ENCODE data around the gene GDNF.
"Not testable (repeated sequence)": the region's sequence is repeated elsewhere in the genome, so short reads cannot be mapped to it uniquely, and the experiment has no call there.

Gene GDNF

GRCh38 chr5:37807621-37808301 lies 32.1 kb downstream of the GDNF start:
- Histone ChIP-seq H3K36me3 (ENCODE audit: control insufficient read depth in 2 of 2, insufficient read depth in 2 of 2, low read length in 2 of 2) (no peaks in the 10 kb centered on the region), H3K9ac (ENCODE audit: low read depth in 1 of 2, low read length in 2 of 2) (no peak overlapping the region), H3K27ac (ENCODE audit: low read depth in 2 of 2, low read length in 2 of 2) (no peak overlapping the region), H3K4me1 (ENCODE audit: control insufficient read depth in 2 of 2, insufficient read depth in 2 of 2, low read length in 2 of 2) (no peaks in the 10 kb centered on the region), H3K4me3 (ENCODE audit: low read length in 2 of 2) (no peak overlapping the region), H3K27me3 (ENCODE audit: control insufficient read depth in 2 of 2, insufficient read depth in 2 of 2, low read length in 2 of 2) (peaks cover 0 to 3% of the 10 kb centered on the region in 2 donors), H3K9me3 (ENCODE audit: control insufficient read depth in 2 of 2, low read length in 2 of 2) (no peaks in the 10 kb centered on the region)

GRCh38 chr5:37807015-37807414 lies 32.8 kb downstream of the GDNF start:
- H3K36me3 ChIP-seq (ENCODE audit: control insufficient read depth in 2 of 2, insufficient read depth in 2 of 2, low read length in 2 of 2) = no peaks in the 10 kb centered on the region
- H3K9ac ChIP-seq (ENCODE audit: low read depth in 1 of 2, low read length in 2 of 2) = no peak overlapping the region
- H3K27me3 ChIP-seq (ENCODE audit: control insufficient read depth in 2 of 2, insufficient read depth in 2 of 2, low read length in 2 of 2) = peaks cover 0 to 3% of the 10 kb centered on the region in 2 donors
- H3K27ac ChIP-seq (ENCODE audit: low read depth in 2 of 2, low read length in 2 of 2) = no peak overlapping the region
- H3K9me3 ChIP-seq (ENCODE audit: control insufficient read depth in 2 of 2, low read length in 2 of 2) = no peaks in the 10 kb centered on the region
- H3K4me3 ChIP-seq (ENCODE audit: low read length in 2 of 2) = no peak overlapping the region
- no peaks in the 10 kb centered on the region for H3K4me1 ChIP-seq (ENCODE audit: control insufficient read depth in 2 of 2, insufficient read depth in 2 of 2, low read length in 2 of 2)

DNA sequence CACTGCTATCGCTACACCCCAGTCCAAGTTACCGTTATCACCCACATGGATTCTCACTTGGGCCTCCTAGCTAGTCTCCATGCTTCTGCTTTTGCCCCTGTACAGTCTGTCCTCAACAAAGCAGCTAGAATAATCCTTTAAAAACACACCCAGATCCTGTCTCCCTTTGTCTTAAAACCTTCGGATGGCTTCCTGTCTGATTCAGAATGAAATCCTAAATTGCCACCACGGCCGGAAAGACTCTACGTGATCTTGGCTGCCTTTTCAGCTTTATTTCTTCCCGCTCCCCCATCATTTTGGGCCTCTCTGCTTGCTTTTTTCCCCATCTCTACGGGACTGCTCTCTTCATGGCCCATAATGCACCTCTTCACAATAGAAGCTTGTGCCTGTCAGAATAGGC lies 33.4 kb downstream of the GDNF start:
- H3K9me3 ChIP-seq (ENCODE audit: control insufficient read depth in 2 of 2, low read length in 2 of 2) = no peaks in the 10 kb centered on the region
- H3K9ac ChIP-seq (ENCODE audit: low read depth in 1 of 2, low read length in 2 of 2) = no peak overlapping the region
- peaks cover 0 to 3% of the 10 kb centered on the region in 2 donors for H3K27me3 ChIP-seq (ENCODE audit: control insufficient read depth in 2 of 2, insufficient read depth in 2 of 2, low read length in 2 of 2)
- no peak overlapping the region for H3K4me3 ChIP-seq (ENCODE audit: low read length in 2 of 2)
- H3K27ac ChIP-seq (ENCODE audit: low read depth in 2 of 2, low read length in 2 of 2) = no peak overlapping the region
- H3K36me3 ChIP-seq (ENCODE audit: control insufficient read depth in 2 of 2, insufficient read depth in 2 of 2, low read length in 2 of 2) = no peaks in the 10 kb centered on the region
- no peaks in the 10 kb centered on the region for H3K4me1 ChIP-seq (ENCODE audit: control insufficient read depth in 2 of 2, insufficient read depth in 2 of 2, low read length in 2 of 2)

- Histone ChIP-seq H3K27ac (ENCODE audit: low read depth in 2 of 2, low read length in 2 of 2) (no peak overlapping the region), H3K9me3 (ENCODE audit: control insufficient read depth in 2 of 2, low read length in 2 of 2) (no peaks in the 10 kb centered on the region)
Observed at GRCh38 chr5:37806016-37806415, 33.8 kb downstream of the GDNF start.

DNA sequence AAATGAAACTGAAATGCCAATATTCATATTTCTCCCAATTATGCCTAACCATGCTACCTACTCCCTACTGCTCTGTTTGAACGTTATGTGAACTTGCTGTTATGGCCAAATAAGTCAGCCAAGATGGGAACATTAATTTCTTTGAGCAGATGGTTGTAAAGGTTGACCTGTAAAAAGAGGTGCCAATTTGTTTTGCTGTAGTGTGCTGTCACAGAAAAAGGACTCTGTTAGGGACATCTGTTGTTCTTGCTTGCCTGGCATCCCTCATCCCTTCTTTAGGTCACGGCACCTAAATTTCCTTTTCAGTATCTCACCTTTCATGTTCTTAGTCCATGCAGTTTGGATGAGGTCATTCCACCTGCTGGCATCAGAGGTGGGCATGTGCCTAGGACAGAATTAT lies 35.4 kb downstream of the GDNF start:
- H3K27me3 ChIP-seq (ENCODE audit: control insufficient read depth in 2 of 2, insufficient read depth in 2 of 2, low read length in 2 of 2) = peaks cover 0 to 3% of the 10 kb centered on the region in 2 donors
- H3K4me3 ChIP-seq (ENCODE audit: low read length in 2 of 2) = no peak overlapping the region
- no peaks in the 10 kb centered on the region for H3K36me3 ChIP-seq (ENCODE audit: control insufficient read depth in 2 of 2, insufficient read depth in 2 of 2, low read length in 2 of 2)
- H3K9ac ChIP-seq (ENCODE audit: low read depth in 1 of 2, low read length in 2 of 2) = no peak overlapping the region
- H3K27ac ChIP-seq (ENCODE audit: low read depth in 2 of 2, low read length in 2 of 2) = no peak overlapping the region
- no peaks in the 10 kb centered on the region for H3K9me3 ChIP-seq (ENCODE audit: control insufficient read depth in 2 of 2, low read length in 2 of 2)
- no peaks in the 10 kb centered on the region for H3K4me1 ChIP-seq (ENCODE audit: control insufficient read depth in 2 of 2, insufficient read depth in 2 of 2, low read length in 2 of 2)

More at GRCh38 chr5:37806016-37806415, 33.8 kb downstream of the GDNF start:
- peaks cover 0 to 3% of the 10 kb centered on the region in 2 donors for H3K27me3 ChIP-seq (ENCODE audit: control insufficient read depth in 2 of 2, insufficient read depth in 2 of 2, low read length in 2 of 2)
- H3K4me3 ChIP-seq (ENCODE audit: low read length in 2 of 2) = no peak overlapping the region
- no peaks in the 10 kb centered on the region for H3K36me3 ChIP-seq (ENCODE audit: control insufficient read depth in 2 of 2, insufficient read depth in 2 of 2, low read length in 2 of 2)
- no peak overlapping the region for H3K9ac ChIP-seq (ENCODE audit: low read depth in 1 of 2, low read length in 2 of 2)
- H3K4me1 ChIP-seq (ENCODE audit: control insufficient read depth in 2 of 2, insufficient read depth in 2 of 2, low read length in 2 of 2) = no peaks in the 10 kb centered on the region

- H3K9me3 ChIP-seq (ENCODE audit: control insufficient read depth in 2 of 2, low read length in 2 of 2) = no peaks in the 10 kb centered on the region
- no peak overlapping the region for H3K27ac ChIP-seq (ENCODE audit: low read depth in 2 of 2, low read length in 2 of 2)
- no peak overlapping the region for H3K9ac ChIP-seq (ENCODE audit: low read depth in 1 of 2, low read length in 2 of 2)
- H3K4me1 ChIP-seq (ENCODE audit: control insufficient read depth in 2 of 2, insufficient read depth in 2 of 2, low read length in 2 of 2) = no peaks in the 10 kb centered on the region
- peaks cover 0 to 3% of the 10 kb centered on the region in 2 donors for H3K27me3 ChIP-seq (ENCODE audit: control insufficient read depth in 2 of 2, insufficient read depth in 2 of 2, low read length in 2 of 2)
- H3K4me3 ChIP-seq (ENCODE audit: low read length in 2 of 2) = no peak overlapping the region
- H3K36me3 ChIP-seq (ENCODE audit: control insufficient read depth in 2 of 2, insufficient read depth in 2 of 2, low read length in 2 of 2) = no peaks in the 10 kb centered on the region
Observed at GRCh38 chr5:37803487-37803886, 36.4 kb downstream of the GDNF start.

GRCh38 chr5:37801521-37801920 lies 38.3 kb downstream of the GDNF start:
- Histone ChIP-seq H3K9me3 (ENCODE audit: control insufficient read depth in 2 of 2, low read length in 2 of 2) (no peaks in the 10 kb centered on the region), H3K36me3 (ENCODE audit: control insufficient read depth in 2 of 2, insufficient read depth in 2 of 2, low read length in 2 of 2) (no peaks in the 10 kb centered on the region), H3K9ac (ENCODE audit: low read depth in 1 of 2, low read length in 2 of 2) (no peak overlapping the region), H3K27me3 (ENCODE audit: control insufficient read depth in 2 of 2, insufficient read depth in 2 of 2, low read length in 2 of 2) (no peaks in the 10 kb centered on the region), H3K27ac (ENCODE audit: low read depth in 2 of 2, low read length in 2 of 2) (no peak overlapping the region), H3K4me3 (ENCODE audit: low read length in 2 of 2) (no peak overlapping the region), H3K4me1 (ENCODE audit: control insufficient read depth in 2 of 2, insufficient read depth in 2 of 2, low read length in 2 of 2) (no peaks in the 10 kb centered on the region)

DNA sequence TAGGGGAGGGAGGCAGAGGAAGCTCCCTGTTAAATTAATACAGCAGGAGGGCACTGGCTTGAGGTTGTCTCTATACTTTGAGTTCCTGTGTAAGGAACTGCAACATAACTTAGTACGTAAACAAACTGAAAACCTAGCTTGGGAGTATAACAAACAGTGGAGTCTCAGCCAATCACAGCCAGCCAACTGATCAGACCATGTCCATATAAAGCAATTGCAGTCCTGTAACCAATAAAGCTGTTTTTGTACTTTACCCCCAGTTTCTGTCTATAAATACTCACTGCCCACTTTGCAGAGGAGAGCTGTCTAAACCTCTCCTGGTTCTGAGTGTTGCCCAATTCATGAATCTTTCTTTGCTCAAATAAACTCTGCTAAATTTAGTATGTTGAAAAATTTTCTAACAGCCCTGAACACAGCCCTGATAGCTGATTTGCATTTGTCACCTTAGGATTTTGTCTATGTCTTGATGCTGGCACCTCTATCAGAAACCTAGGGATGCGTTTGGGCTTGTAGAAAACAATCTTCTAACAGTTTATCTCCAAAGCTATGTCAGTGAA lies 39.9 kb downstream of the GDNF start:
- Histone ChIP-seq H3K27ac (ENCODE audit: low read depth in 2 of 2, low read length in 2 of 2) (no peak overlapping the region), H3K9me3 (ENCODE audit: control insufficient read depth in 2 of 2, low read length in 2 of 2) (no peaks in the 10 kb centered on the region)

GRCh38 chr5:37796435-37796834 lies 43.4 kb downstream of the GDNF start:
- not testable (repeated sequence) for H3K9ac ChIP-seq (ENCODE audit: low read depth in 1 of 2, low read length in 2 of 2); H3K9me3 ChIP-seq (ENCODE audit: control insufficient read depth in 2 of 2, low read length in 2 of 2); H3K4me1 ChIP-seq (ENCODE audit: control insufficient read depth in 2 of 2, insufficient read depth in 2 of 2, low read length in 2 of 2); H3K27me3 ChIP-seq (ENCODE audit: control insufficient read depth in 2 of 2, insufficient read depth in 2 of 2, low read length in 2 of 2); H3K4me3 ChIP-seq (ENCODE audit: low read length in 2 of 2); H3K27ac ChIP-seq (ENCODE audit: low read depth in 2 of 2, low read length in 2 of 2); H3K36me3 ChIP-seq (ENCODE audit: control insufficient read depth in 2 of 2, insufficient read depth in 2 of 2, low read length in 2 of 2)

More for the DNA sequence above, 39.9 kb downstream of the GDNF start:
- Histone ChIP-seq H3K36me3 (ENCODE audit: control insufficient read depth in 2 of 2, insufficient read depth in 2 of 2, low read length in 2 of 2) (no peaks in the 10 kb centered on the region), H3K27me3 (ENCODE audit: control insufficient read depth in 2 of 2, insufficient read depth in 2 of 2, low read length in 2 of 2) (no peaks in the 10 kb centered on the region), H3K9ac (ENCODE audit: low read depth in 1 of 2, low read length in 2 of 2) (no peak overlapping the region), H3K4me3 (ENCODE audit: low read length in 2 of 2) (no peak overlapping the region), H3K4me1 (ENCODE audit: control insufficient read depth in 2 of 2, insufficient read depth in 2 of 2, low read length in 2 of 2) (no peaks in the 10 kb centered on the region)

DNA sequence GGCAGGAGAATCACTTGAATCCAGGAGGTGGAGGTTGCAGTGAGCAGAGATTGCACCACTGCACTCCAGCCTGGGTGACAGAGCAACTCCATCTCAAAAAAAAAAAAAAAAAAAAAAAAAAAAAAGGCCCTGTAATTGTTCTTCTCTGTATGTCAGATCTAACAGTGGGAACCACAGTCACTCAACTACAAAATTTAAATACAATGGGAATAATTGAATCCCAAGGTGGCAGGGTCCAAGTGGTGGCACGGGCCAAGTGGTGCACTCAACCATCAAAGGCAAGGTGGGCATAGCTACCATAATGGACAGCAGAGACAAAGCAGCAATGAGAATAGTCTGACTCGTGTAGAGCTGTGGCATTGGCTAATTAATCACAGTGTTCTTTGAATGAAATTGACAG lies 44.5 kb downstream of the GDNF start:
- H3K36me3 ChIP-seq (ENCODE audit: control insufficient read depth in 2 of 2, insufficient read depth in 2 of 2, low read length in 2 of 2); H3K9me3 ChIP-seq (ENCODE audit: control insufficient read depth in 2 of 2, low read length in 2 of 2); H3K9ac ChIP-seq (ENCODE audit: low read depth in 1 of 2, low read length in 2 of 2); H3K27me3 ChIP-seq (ENCODE audit: control insufficient read depth in 2 of 2, insufficient read depth in 2 of 2, low read length in 2 of 2); H3K4me1 ChIP-seq (ENCODE audit: control insufficient read depth in 2 of 2, insufficient read depth in 2 of 2, low read length in 2 of 2); H3K27ac ChIP-seq (ENCODE audit: low read depth in 2 of 2, low read length in 2 of 2); H3K4me3 ChIP-seq (ENCODE audit: low read length in 2 of 2): not testable (repeated sequence)

All from mucosa of rectum (tissue), 2 donors.